ENCODE results near the gene ATP4B. TPM values are rescaled to one million over a fixed set of nuclear protein-coding genes. Genes with fewer than 3 reads are reported as not detected.

ATP4B gene
- total RNA-seq, 1 experiment from 2014 or later, result not detected

DNA sequence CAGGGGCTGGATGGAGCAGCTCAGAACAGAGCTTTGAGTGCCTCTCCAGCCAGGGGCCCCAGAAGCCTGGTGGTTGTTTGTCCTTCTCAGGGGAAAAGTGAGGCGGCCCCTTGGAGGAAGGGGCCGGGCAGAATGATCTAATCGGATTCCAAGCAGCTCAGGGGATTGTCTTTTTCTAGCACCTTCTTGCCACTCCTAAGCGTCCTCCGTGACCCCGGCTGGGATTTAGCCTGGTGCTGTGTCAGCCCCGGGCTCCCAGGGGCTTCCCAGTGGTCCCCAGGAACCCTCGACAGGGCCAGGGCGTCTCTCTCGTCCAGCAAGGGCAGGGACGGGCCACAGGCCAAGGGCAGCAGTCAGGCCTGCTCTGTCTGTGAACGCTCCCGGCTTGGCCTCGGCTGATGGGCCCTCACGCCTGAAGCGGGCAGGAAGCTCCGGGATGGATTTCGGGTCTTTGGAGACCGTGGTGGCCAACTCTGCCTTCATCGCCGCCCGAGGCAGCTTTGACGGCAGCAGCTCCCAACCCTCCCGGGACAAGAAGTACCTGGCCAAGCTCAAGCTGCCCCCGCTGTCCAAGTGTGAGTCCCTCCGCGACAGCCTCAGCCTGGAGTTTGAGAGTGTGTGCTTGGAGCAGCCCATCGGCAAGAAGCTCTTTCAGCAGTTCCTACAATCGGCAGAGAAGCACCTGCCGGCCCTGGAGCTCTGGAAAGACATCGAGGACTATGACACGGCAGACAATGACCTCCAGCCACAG, 9.1 kb upstream of the ATP4B start, which contains the start of gene GRK1:
TSS of gene GRK1 (plus strand) at position 269 of the 751 bp plus-strand sequence. CDS start at position 437, 168 bp downstream.
- no peaks in the 10 kb centered on the region for H3K4me1 ChIP-seq (ENCODE audit: insufficient read depth, low read length)
- no peak within 1 kb of the TSS for H3K27ac ChIP-seq (ENCODE audit: low read length)
- no peaks in the 10 kb centered on the region for H3K79me2 ChIP-seq (ENCODE audit: low read length)
- no peak within 1 kb of the TSS for H3K4me3 ChIP-seq (ENCODE audit: low read length)
- no peaks in the 10 kb centered on the region for H4K20me1 ChIP-seq (ENCODE audit: low read length)
- H3K36me3 ChIP-seq (ENCODE audit: low read depth, low read length), result no peaks in the 10 kb centered on the region
- H2AFZ ChIP-seq (ENCODE audit: low read length), result no peak within 1 kb of the TSS
- H3K27me3 ChIP-seq (ENCODE audit: low read length), result no peaks in the 10 kb centered on the region
- no peaks in the 10 kb centered on the region for H3K9me3 ChIP-seq (ENCODE audit: low read length)
- ATAC-seq, result no peak
- ChIA-PET POLR2A (ENCODE audit: unreplicated experiment) (no interaction called here), CTCF (no interaction called here)
- intact Hi-C loops (cut with micrococcal nuclease), result no loop called here
- DNase-seq, result no peak
- TF ChIP-seq EZH2phosphoT487 (IDR thresholded peaks at IDR 0.05; ENCODE audit: borderline replicate concordance, low read length) (no peak), EZH2 (IDR thresholded peaks at IDR 0.05; ENCODE audit: low read length, unreplicated experiment) (no peak)
- TF ChIP-seq, protein P1, sequence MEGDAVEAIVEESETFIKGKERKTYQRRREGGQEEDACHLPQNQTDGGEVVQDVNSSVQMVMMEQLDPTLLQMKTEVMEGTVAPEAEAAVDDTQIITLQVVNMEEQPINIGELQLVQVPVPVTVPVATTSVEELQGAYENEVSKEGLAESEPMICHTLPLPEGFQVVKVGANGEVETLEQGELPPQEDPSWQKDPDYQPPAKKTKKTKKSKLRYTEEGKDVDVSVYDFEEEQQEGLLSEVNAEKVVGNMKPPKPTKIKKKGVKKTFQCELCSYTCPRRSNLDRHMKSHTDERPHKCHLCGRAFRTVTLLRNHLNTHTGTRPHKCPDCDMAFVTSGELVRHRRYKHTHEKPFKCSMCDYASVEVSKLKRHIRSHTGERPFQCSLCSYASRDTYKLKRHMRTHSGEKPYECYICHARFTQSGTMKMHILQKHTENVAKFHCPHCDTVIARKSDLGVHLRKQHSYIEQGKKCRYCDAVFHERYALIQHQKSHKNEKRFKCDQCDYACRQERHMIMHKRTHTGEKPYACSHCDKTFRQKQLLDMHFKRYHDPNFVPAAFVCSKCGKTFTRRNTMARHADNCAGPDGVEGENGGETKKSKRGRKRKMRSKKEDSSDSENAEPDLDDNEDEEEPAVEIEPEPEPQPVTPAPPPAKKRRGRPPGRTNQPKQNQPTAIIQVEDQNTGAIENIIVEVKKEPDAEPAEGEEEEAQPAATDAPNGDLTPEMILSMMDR (conservative IDR thresholded peaks at IDR 0.05; ENCODE audit: low read depth, low read length), result no peak
- no peak within 1 kb of the TSS for H3K9ac ChIP-seq (ENCODE audit: low read length)
- no peak within 1 kb of the TSS for H3K4me2 ChIP-seq (ENCODE audit: low read length)
- H3F3A ChIP-seq (ENCODE audit: low read length, unreplicated experiment), result no peaks in the 10 kb centered on the region
- no peaks in the 10 kb centered on the region for H3K9me2 ChIP-seq (replicated peaks; ENCODE audit: low read length)
- BruUV-seq (replicated peaks), result no TSS peak

DNA sequence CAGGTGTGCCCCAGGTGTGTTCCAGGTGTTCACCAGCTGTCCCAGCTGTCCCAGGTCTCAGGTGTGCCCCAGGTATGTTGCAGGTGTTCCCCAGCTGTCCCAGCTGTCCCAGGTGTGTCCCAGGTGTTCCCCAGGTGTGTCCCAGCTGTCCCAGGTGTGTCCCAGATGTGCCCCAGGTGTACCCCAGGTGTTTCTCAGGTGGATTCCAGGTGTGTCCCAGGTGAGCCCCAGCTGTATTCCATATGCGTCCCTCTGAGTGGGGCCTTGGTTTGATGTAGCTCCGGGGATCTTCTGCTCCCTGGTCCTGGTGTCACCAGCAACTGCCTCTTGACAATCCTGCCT, 8.3 kb upstream of the ATP4B start:
- intact Hi-C loops (cut with micrococcal nuclease), result no loop called here
- no peak for ATAC-seq
- Histone ChIP-seq H3F3A (ENCODE audit: low read length, unreplicated experiment) (no peaks in the 10 kb centered on the region), H2AFZ (ENCODE audit: low read length) (no peak overlapping the region), H3K9me2 (replicated peaks; ENCODE audit: low read length) (no peaks in the 10 kb centered on the region), H3K4me1 (ENCODE audit: insufficient read depth, low read length) (no peaks in the 10 kb centered on the region), H3K27me3 (ENCODE audit: low read length) (no peaks in the 10 kb centered on the region), H3K9me3 (ENCODE audit: low read length) (no peaks in the 10 kb centered on the region), H3K36me3 (ENCODE audit: low read depth, low read length) (no peaks in the 10 kb centered on the region), H3K9ac (ENCODE audit: low read length) (no peak overlapping the region), H4K20me1 (ENCODE audit: low read length) (no peaks in the 10 kb centered on the region), H3K27ac (ENCODE audit: low read length) (no peak overlapping the region), H3K4me3 (ENCODE audit: low read length) (no peak overlapping the region), H3K79me2 (ENCODE audit: low read length) (no peaks in the 10 kb centered on the region), H3K4me2 (ENCODE audit: low read length) (no peak overlapping the region)
- CTCF ChIA-PET, result no interaction called here
- no peak for DNase-seq
- BruUV-seq (replicated peaks), result no TSS peak
- POLR2A ChIA-PET (ENCODE audit: unreplicated experiment), result no interaction called here
- TF ChIP-seq, protein P1 (conservative IDR thresholded peaks at IDR 0.05; ENCODE audit: low read depth, low read length), result no peak
- TF ChIP-seq EZH2 (IDR thresholded peaks at IDR 0.05; ENCODE audit: low read length, unreplicated experiment) (no peak), EZH2phosphoT487 (IDR thresholded peaks at IDR 0.05; ENCODE audit: borderline replicate concordance, low read length) (no peak)

DNA sequence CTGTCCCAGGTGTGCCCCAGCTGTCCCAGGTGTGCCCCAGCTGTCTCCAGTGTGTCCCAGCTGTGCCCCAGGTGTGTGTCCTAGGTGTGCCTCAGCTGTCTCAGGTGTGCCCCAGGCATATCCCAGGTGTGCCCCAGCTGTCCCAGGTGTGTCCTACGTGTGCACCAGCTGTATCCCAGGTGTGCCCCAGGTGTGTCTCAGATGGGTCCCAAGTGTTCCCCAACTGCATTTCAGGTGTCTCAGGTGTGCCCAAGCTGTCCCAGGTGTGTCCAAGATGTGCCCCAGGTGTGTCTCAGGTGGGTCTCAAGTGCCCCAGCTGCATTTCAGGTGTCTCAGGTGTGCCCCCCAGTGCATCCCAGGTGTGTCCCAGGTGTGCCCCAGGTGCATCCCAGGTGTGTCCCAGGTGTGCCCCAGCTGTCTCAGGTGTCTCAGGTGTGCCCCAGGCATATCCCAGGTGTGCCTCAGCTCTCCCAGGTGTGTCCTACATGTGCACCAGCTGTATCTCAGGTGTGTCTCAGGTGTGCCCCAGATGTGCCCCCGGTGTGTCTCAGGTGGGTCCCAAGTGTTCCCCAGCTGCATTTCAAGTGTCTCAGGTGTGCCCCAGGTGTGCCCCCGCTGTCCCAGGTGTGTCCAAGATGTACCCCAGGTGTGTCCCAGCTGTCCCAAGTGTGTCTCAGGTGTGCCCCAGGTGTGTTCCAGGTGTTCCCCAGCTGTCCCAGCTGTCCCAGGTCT, 7.8 kb upstream of the ATP4B start:
- Histone ChIP-seq H3K9me3 (ENCODE audit: low read length) (no peaks in the 10 kb centered on the region), H3K27ac (ENCODE audit: low read length) (no peak overlapping the region), H3F3A (ENCODE audit: low read length, unreplicated experiment) (no peaks in the 10 kb centered on the region), H3K4me3 (ENCODE audit: low read length) (no peak overlapping the region), H3K9ac (ENCODE audit: low read length) (no peak overlapping the region), H3K27me3 (ENCODE audit: low read length) (no peaks in the 10 kb centered on the region), H2AFZ (ENCODE audit: low read length) (no peak overlapping the region), H3K36me3 (ENCODE audit: low read depth, low read length) (no peaks in the 10 kb centered on the region), H3K79me2 (ENCODE audit: low read length) (no peaks in the 10 kb centered on the region), H4K20me1 (ENCODE audit: low read length) (no peaks in the 10 kb centered on the region), H3K9me2 (replicated peaks; ENCODE audit: low read length) (no peaks in the 10 kb centered on the region), H3K4me1 (ENCODE audit: insufficient read depth, low read length) (no peaks in the 10 kb centered on the region), H3K4me2 (ENCODE audit: low read length) (no peak overlapping the region)
- DNase-seq (no peak), ATAC-seq (no peak)
- BruUV-seq (replicated peaks), result no TSS peak
- ChIA-PET CTCF (no interaction called here), POLR2A (ENCODE audit: unreplicated experiment) (no interaction called here)
- no peak for TF ChIP-seq EZH2 (IDR thresholded peaks at IDR 0.05; ENCODE audit: low read length, unreplicated experiment)
- TF ChIP-seq, protein P1 (conservative IDR thresholded peaks at IDR 0.05; ENCODE audit: low read depth, low read length), result no peak
- TF ChIP-seq EZH2phosphoT487 (IDR thresholded peaks at IDR 0.05; ENCODE audit: borderline replicate concordance, low read length), result no peak
- intact Hi-C loops (cut with micrococcal nuclease), result no loop called here
